HFFc6 (cell line): ENCODE results near the gene CYB561D2. TPM values are rescaled to one million over a fixed set of nuclear protein-coding genes. Genes with fewer than 3 reads are reported as not detected.

Source experiments
- DNase-seq: peaks from one replicate; pipeline ENCODE4 v3.0.0-alpha.2; 2018
- H3K27ac Mint-ChIP-seq: 2 replicates; pipeline ENCODE4 v1.8.0; 2020; ENCODE audit warnings: mild to moderate bottlenecking, mixed read lengths
- H3K27me3 Mint-ChIP-seq: 2 replicates; pipeline ENCODE4 v1.8.0; 2021; ENCODE audit warnings: mild to moderate bottlenecking, moderate library complexity, mixed read lengths; ENCODE audit not compliant: insufficient read depth
- H3K36me3 Mint-ChIP-seq: 2 replicates; pipeline ENCODE4 v1.8.0; 2021; ENCODE audit warnings: low read depth, mixed read lengths
- H3K4me1 Mint-ChIP-seq: 2 replicates; pipeline ENCODE4 v1.8.0; 2020; ENCODE audit warnings: low read depth, mixed read lengths
- H3K4me3 Mint-ChIP-seq: 2 replicates; pipeline ENCODE4 v1.8.0; 2020; ENCODE audit warnings: mild to moderate bottlenecking, moderate library complexity, mixed read lengths
- H3K9me3 Mint-ChIP-seq: 2 replicates; pipeline ENCODE4 v1.8.0; 2020; ENCODE audit warnings: mild to moderate bottlenecking, mixed read lengths
- CTCF ChIP-seq: fragments of 200-600 bp; sonication (generic); IDR thresholded peaks from 2 replicates; pipeline ENCODE4 v1.5.0; 2021; ENCODE audit warnings: antibody characterized with exemption, mild to moderate bottlenecking
- total RNA-seq, 6 experiments: library from RNA; stranded (reverse); fragmentation: NEBNext Ultra II Directional; extraction: Animal tissue kit (Norgen Biotek cat#: 25700); gene quantifications; 2 replicates in 1 of 6; 3 replicates in 5 of 6; pipeline ENCODE4 v1.2.3, GENCODE V29; 2021

Gene CYB561D2
- total RNA-seq, 6 experiments from 2014 or later, result 20.5 to 25.2 (median 24.0) TPM

GRCh38 chr3:50385754-50386153, 35.1 kb downstream of the CYB561D2 start:
- Mint-ChIP-seq H3K9me3 (no peaks in the 10 kb centered on the region), H3K4me3 (no peak overlapping the region)
- no peak for DNase-seq

GRCh38 chr3:50388016-50388719, 37.5 kb downstream of the CYB561D2 start:
- H3K36me3 Mint-ChIP-seq, result no peaks in the 10 kb centered on the region
- no peak overlapping the region for H3K4me3 Mint-ChIP-seq
- no peak overlapping the region for H3K27ac Mint-ChIP-seq
- peaks cover 45% of the 10 kb centered on the region for H3K27me3 Mint-ChIP-seq
- no peaks in the 10 kb centered on the region for H3K9me3 Mint-ChIP-seq
- no peak for DNase-seq
- TF ChIP-seq CTCF, result peak; percentile 59
- H3K4me1 Mint-ChIP-seq, result no peaks in the 10 kb centered on the region

More at GRCh38 chr3:50385754-50386153, 35.1 kb downstream of the CYB561D2 start:
- Mint-ChIP-seq H3K4me1 (no peaks in the 10 kb centered on the region), H3K27ac (no peak overlapping the region), H3K36me3 (no peaks in the 10 kb centered on the region), H3K27me3 (peaks cover 35% of the 10 kb centered on the region)
- TF ChIP-seq CTCF, result no peak

GRCh38 chr3:50388720-50389413, 38.2 kb downstream of the CYB561D2 start:
- Mint-ChIP-seq H3K27me3 (peaks cover 44% of the 10 kb centered on the region), H3K36me3 (no peaks in the 10 kb centered on the region), H3K4me3 (no peak overlapping the region), H3K4me1 (no peaks in the 10 kb centered on the region), H3K27ac (no peak overlapping the region), H3K9me3 (no peaks in the 10 kb centered on the region)
- no peak for DNase-seq
- no peak for TF ChIP-seq CTCF

GRCh38 chr3:50389414-50389767, 38.7 kb downstream of the CYB561D2 start:
- no peaks in the 10 kb centered on the region for H3K4me1 Mint-ChIP-seq
- no peak for DNase-seq
- H3K4me3 Mint-ChIP-seq, result no peak overlapping the region
- H3K9me3 Mint-ChIP-seq, result no peaks in the 10 kb centered on the region
- no peaks in the 10 kb centered on the region for H3K36me3 Mint-ChIP-seq
- no peak overlapping the region for H3K27ac Mint-ChIP-seq
- TF ChIP-seq CTCF, result no peak
- peaks cover 44% of the 10 kb centered on the region for H3K27me3 Mint-ChIP-seq

GRCh38 chr3:50390508-50391224, 40.0 kb downstream of the CYB561D2 start:
- Mint-ChIP-seq H3K36me3 (no peaks in the 10 kb centered on the region), H3K4me1 (no peaks in the 10 kb centered on the region), H3K27ac (no peak overlapping the region), H3K4me3 (no peak overlapping the region), H3K27me3 (peaks cover 41% of the 10 kb centered on the region), H3K9me3 (no peaks in the 10 kb centered on the region)
- DNase-seq, result no peak
- TF ChIP-seq CTCF, result no peak
